SHP77 (cell line): ENCODE data around the gene REG4.
A peak's percentile ranks its signal among the peaks of the same experiment; 100 is the strongest.

Experiments
- DNase-seq, 2 experiments: peaks; one replicate each; lab custom pipeline; 2025; lab: John Stamatoyannopoulos, UW

The REG4 gene

GRCh38 chr1:119779869-119780356, 31.3 kb downstream of the REG4 start:
- peak; percentile 25 to 35 for DNase-seq

- no peak for DNase-seq
These were observed 32.2 kb downstream of the REG4 start for GRCh38 chr1:119778886-119779560.

- no peak for DNase-seq
These were observed 32.9 kb downstream of the REG4 start for GRCh38 chr1:119778359-119778758.

GRCh38 chr1:119774746-119775490, 36.3 kb downstream of the REG4 start:
- no peak for DNase-seq

GRCh38 chr1:119773711-119774241, 37.5 kb downstream of the REG4 start:
- no peak for DNase-seq

- DNase-seq: no peak
These were observed 39.0 kb downstream of the REG4 start for GRCh38 chr1:119772298-119772697.

- DNase-seq: no peak
These were observed 39.5 kb downstream of the REG4 start for GRCh38 chr1:119771770-119772169.

GRCh38 chr1:119771016-119771415, 40.2 kb downstream of the REG4 start:
- DNase-seq: no peak

- no peak for DNase-seq
These were observed 42.5 kb downstream of the REG4 start, which contains the start of gene HMGCS2 for GRCh38 chr1:119768778-119769177. HMGCS2 (minus strand) TSS chr1:119768905; CDS start chr1:119768844, 61 bp downstream.

- no peak for DNase-seq
These were observed 43.8 kb downstream of the REG4 start for GRCh38 chr1:119767486-119767885.

- DNase-seq: no peak
These were observed 44.9 kb downstream of the REG4 start for GRCh38 chr1:119766374-119766794.

GRCh38 chr1:119764220-119764619, 47.0 kb downstream of the REG4 start:
- no peak for DNase-seq

GRCh38 chr1:119762953-119763352, 48.3 kb downstream of the REG4 start:
- no peak for DNase-seq

GRCh38 chr1:119762409-119762808, 48.9 kb downstream of the REG4 start:
- DNase-seq: no peak

- no peak for DNase-seq
These were observed 52.7 kb downstream of the REG4 start for GRCh38 chr1:119758584-119758983.

GRCh38 chr1:119752592-119752991, 58.7 kb downstream of the REG4 start:
- no peak for DNase-seq

- no peak for DNase-seq
These were observed 63.2 kb downstream of the REG4 start for GRCh38 chr1:119748040-119748439.

GRCh38 chr1:119747451-119747850, 63.8 kb downstream of the REG4 start:
- no peak for DNase-seq

- DNase-seq: no peak
These were observed 66.2 kb downstream of the REG4 start for GRCh38 chr1:119745034-119745433.

GRCh38 chr1:119744598-119744942, 66.7 kb downstream of the REG4 start:
- no peak for DNase-seq
